HUES48 (cell line): ENCODE measurements around the gene NIPAL3.

Experiments used
- H3K27ac ChIP-seq: one replicate; pipeline ENCODE4 v1.7.0; 2013; ENCODE audit warnings: low read depth, low read length, inconsistent platforms
- H3K27me3 ChIP-seq: 2 replicates; pipeline ENCODE4 v1.6.1; 2013; ENCODE audit warnings: mild to moderate bottlenecking, low read length; ENCODE audit not compliant: control insufficient read depth, insufficient read depth
- H3K36me3 ChIP-seq: 2 replicates; pipeline ENCODE4 v1.6.1; 2013; ENCODE audit warnings: low read length; ENCODE audit not compliant: control insufficient read depth, insufficient read depth
- H3K4me1 ChIP-seq: 2 replicates; pipeline ENCODE4 v1.6.1; 2013; ENCODE audit warnings: mild to moderate bottlenecking, low read length; ENCODE audit not compliant: control insufficient read depth, insufficient read depth
- H3K4me3 ChIP-seq: 2 replicates; pipeline ENCODE4 v1.5.1; 2013; ENCODE audit warnings: mild to moderate bottlenecking, low read depth, low read length
- H3K9ac ChIP-seq: 2 replicates; pipeline ENCODE4 v1.6.1; 2013; ENCODE audit warnings: mild to moderate bottlenecking, low read depth, low read length, moderate library complexity
- H3K9me3 ChIP-seq: 2 replicates; pipeline ENCODE4 v1.6.1; 2013; ENCODE audit warnings: low read length; ENCODE audit not compliant: control insufficient read depth, insufficient read depth

Gene NIPAL3

DNA sequence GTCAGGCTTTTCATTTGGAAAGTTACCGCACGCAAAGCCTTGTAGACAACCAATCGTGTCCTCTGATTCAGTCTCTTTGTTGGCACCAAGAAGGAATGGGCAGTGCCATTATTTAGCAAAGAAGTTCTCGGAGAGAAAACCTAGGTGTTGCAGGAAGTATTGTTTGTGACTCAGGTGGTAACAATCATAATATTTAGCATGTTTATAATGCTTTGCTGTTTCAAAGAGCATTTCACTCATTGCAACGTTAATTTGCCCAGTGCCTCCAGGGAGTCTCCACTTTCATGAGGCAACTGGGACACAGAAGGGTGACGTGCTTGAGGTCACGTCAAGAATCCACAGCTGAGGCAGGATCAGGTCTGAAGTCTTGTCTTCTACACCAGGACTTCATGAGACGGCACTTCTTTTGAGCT, 33.4 kb upstream of the NIPAL3 start:
- Histone ChIP-seq H3K9ac (no peak overlapping the region), H3K27me3 (no peaks in the 10 kb centered on the region), H3K4me1 (no peaks in the 10 kb centered on the region), H3K36me3 (peaks cover 11% of the 10 kb centered on the region; the same call in 1 of the 2 replicates), H3K4me3 (no peak overlapping the region), H3K9me3 (no peaks in the 10 kb centered on the region), H3K27ac (no peak overlapping the region)

DNA sequence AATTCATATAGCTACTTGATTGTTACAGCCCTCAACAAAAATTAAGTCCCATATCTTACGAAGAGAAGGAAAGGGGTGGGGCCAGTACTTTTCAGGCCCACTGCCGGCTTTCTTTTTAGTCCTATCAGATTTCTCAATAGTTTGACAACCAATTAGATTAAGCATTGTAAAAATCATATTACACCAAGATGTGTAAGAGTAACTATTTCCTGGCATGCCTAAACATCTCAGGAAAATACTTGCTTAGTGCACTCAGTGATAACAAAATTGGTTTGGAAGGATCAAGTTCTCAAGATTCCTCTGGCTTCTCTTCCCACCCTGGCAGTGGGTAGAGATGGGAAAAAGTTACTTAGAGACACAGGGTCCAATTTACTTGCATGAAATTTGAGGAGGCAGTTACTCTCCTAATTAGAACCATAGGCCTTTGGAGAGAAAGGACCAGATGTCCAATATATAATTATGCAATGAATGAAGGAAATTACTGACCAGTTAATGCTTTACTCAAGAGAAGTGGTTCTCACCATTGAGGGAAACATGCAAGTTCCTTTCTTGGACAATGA, 32.1 kb upstream of the NIPAL3 start:
- Histone ChIP-seq H3K36me3 (peaks cover 11% of the 10 kb centered on the region; the same call in 1 of the 2 replicates), H3K4me1 (no peaks in the 10 kb centered on the region), H3K9ac (no peak overlapping the region), H3K27ac (no peak overlapping the region), H3K9me3 (no peaks in the 10 kb centered on the region), H3K4me3 (no peak overlapping the region), H3K27me3 (no peaks in the 10 kb centered on the region)

DNA sequence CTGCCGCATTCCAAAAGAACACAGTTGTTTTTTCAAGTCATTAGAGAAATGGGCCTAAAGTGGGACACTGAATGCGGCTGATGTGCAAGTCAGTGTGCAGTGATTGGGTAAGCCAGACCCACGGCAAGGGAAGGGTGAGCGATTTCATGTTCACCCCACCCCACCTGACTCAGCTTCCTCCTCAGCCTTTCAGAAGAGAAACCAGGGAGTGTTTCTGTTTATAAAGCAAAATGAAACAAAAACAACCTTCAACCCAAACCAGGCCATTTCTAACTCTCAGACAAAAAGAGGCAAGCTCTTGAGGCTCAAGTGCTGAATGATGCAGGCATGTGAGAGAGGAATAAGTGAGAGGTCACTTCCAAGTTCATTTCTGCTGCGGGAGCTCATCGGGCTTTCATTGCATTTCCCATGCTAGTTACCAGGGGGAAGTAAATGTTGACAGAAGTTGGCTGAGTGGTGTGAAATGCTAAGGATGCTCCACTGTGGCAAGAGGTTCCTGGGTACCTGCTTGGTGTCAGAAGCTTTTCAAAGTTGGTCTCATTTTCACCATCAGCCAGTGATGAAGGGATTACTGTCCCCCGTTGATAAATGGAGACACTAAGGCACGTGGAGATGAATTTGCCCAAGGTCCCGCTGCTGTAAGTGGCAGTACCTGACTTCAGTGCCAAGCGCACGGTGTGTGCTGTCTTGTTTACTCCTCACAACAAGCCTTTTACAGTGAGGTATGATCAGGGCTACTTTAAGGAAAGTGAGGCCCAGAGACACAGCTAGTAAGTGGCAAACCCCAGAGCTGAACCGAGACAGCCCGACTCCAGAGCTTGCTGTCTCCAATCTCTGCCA, 31.1 kb upstream of the NIPAL3 start:
- Histone ChIP-seq H3K9ac (no peak overlapping the region), H3K27me3 (no peaks in the 10 kb centered on the region)

DNA sequence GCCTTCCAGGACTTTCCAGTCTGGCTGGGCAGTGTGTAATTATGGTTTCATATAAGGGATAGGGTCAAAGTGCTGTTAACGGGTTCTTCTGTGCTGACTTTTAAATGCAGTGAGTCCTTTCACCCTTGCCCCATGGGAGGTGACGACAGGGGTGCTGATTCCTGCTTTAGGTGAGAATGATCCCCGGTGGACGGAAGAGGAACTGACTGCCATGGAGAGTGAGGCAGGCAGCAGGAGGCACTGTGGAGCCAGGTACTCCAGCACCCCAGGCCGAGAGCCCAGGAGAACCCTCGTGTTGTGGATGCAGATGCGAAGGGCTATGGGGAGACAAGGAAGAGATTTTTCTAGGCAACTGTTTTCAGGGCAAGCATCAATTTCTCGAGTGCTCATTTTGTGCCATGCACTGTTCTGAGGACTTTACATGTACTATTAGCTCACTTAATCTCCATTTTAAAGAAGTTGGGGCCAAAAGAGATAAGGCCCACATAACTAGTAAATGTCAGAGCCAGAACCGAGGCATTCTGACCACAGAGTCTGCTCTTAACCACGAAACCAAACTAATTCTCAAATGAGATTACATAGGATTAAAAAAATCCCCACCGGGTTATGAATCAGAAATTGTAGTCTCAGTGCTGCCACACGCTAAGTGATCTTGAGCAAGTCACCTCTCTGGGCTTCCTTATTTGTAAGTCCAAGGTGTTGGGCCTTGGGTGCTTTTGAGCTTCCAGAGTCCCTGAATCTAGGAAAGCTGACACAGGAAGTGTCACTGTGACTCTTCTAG, 30.3 kb upstream of the NIPAL3 start:
- no peak overlapping the region for H3K9ac ChIP-seq
- H3K9me3 ChIP-seq = no peaks in the 10 kb centered on the region
- no peak overlapping the region for H3K27ac ChIP-seq
- H3K27me3 ChIP-seq = no peaks in the 10 kb centered on the region
- no peak overlapping the region for H3K4me3 ChIP-seq
- H3K4me1 ChIP-seq = no peaks in the 10 kb centered on the region
- no peaks in the 10 kb centered on the region for H3K36me3 ChIP-seq

More for the DNA sequence above, 31.1 kb upstream of the NIPAL3 start:
- no peak overlapping the region for H3K4me3 ChIP-seq
- no peaks in the 10 kb centered on the region for H3K9me3 ChIP-seq
- H3K36me3 ChIP-seq = peaks cover 3% of the 10 kb centered on the region; the same call in 1 of the 2 replicates
- H3K4me1 ChIP-seq = no peaks in the 10 kb centered on the region
- no peak overlapping the region for H3K27ac ChIP-seq

DNA sequence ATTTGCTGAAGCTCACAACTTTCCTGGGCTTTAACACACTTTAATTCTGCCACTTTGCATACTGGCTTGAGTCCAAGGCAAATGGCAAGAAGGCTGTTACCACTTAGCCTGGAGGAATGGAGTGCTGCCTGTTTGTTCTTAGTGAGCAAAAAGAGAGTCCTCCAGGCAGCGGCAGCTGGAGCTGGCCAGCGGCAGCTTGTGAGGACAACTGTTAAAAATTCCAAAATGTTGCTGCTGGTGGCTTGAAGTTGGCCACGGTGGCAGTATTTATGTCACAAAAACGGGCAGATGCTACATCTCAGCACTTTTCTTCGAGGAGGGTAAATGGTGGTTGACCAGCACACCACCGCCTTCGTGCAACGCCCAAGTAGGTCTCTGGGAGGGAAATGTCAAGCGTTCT, 29.4 kb upstream of the NIPAL3 start:
- H3K4me3 ChIP-seq = no peak overlapping the region
- no peaks in the 10 kb centered on the region for H3K9me3 ChIP-seq
- H3K27me3 ChIP-seq = no peaks in the 10 kb centered on the region
- no peaks in the 10 kb centered on the region for H3K4me1 ChIP-seq
- no peak overlapping the region for H3K9ac ChIP-seq
- H3K27ac ChIP-seq = no peak overlapping the region
- H3K36me3 ChIP-seq = no peaks in the 10 kb centered on the region

DNA sequence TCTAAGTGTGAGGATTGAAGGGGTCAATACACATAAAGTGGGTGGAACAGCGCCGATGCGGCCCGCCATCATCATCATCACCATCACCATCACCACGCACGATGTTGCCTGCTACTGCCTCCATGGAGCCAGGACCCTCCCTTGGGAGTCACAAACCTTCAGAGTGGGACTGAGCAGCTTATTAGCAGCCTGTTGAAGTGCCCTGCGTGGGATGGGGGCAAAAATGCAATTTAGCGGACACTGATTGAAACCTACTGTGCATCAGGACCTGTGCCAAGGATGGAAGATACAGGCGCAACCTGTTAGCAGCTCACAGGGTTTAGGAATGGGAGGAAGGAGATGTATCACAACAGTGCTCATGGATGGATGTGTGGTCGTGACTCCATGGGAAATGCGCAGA, 28.7 kb upstream of the NIPAL3 start:
- no peak overlapping the region for H3K9ac ChIP-seq
- H3K9me3 ChIP-seq = no peaks in the 10 kb centered on the region
- no peak overlapping the region for H3K4me3 ChIP-seq
- H3K27ac ChIP-seq = no peak overlapping the region
- no peaks in the 10 kb centered on the region for H3K36me3 ChIP-seq
- no peaks in the 10 kb centered on the region for H3K27me3 ChIP-seq
- peaks cover 6% of the 10 kb centered on the region; the same call in 1 of the 2 replicates for H3K4me1 ChIP-seq

DNA sequence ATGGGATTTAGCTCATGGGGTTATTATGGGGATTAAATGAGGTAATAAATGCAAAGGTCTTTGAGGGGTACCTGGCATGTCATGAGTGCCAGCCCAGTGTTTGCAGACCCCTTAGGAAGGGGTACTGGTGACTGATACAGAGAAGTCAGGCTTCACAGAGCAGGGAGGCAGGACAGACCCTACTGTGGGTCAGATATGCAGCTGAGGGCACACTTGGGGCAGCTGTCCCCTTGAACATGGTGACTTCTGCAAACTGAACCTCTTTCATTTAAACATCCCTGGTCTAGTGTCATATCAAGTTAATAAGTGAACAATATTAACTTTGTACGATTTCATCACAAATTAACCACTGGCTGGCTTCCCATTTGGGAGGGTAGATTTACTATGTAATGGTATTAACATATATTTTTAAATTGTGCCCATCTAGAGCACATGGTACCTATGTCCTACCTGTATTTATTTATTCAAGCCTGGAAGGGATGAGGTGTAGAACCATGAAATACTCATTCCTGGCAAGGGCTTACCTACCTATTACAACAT, 27.9 kb upstream of the NIPAL3 start:
- Histone ChIP-seq H3K27ac (no peak overlapping the region), H3K9me3 (no peaks in the 10 kb centered on the region), H3K36me3 (no peaks in the 10 kb centered on the region), H3K9ac (no peak overlapping the region), H3K27me3 (no peaks in the 10 kb centered on the region), H3K4me1 (peaks cover 12% of the 10 kb centered on the region), H3K4me3 (no peak overlapping the region)

DNA sequence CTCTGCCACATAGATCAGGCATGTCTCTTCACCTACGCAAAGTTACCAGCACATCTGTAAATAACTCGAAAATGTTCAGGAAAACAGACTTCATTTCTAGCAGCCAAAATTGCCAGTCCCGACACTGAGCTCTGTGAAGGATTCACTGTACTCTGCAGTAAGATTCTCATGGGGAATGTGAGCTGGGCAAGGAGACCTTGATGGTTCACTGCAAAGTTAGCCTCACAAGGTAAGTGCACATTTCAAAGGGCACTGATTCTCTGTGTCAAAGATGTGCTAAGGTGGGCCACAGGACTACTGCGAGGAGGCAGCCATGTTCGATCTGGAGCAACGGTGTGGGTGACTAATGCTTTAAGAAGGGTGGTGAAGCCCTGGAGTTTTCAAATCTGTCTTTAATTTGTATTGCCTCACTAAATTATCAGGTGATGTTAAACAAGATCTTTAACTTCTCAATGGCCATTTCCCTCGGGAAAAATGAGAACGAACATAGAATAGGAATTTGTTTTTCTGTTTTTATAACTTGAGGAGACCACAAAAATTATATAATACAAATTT, 27.2 kb upstream of the NIPAL3 start:
- no peak overlapping the region for H3K4me3 ChIP-seq
- H3K27ac ChIP-seq = no peak overlapping the region
- no peak overlapping the region for H3K9ac ChIP-seq
- H3K27me3 ChIP-seq = no peaks in the 10 kb centered on the region
- H3K4me1 ChIP-seq = peaks cover 15% of the 10 kb centered on the region
- H3K9me3 ChIP-seq = no peaks in the 10 kb centered on the region
- no peaks in the 10 kb centered on the region for H3K36me3 ChIP-seq

DNA sequence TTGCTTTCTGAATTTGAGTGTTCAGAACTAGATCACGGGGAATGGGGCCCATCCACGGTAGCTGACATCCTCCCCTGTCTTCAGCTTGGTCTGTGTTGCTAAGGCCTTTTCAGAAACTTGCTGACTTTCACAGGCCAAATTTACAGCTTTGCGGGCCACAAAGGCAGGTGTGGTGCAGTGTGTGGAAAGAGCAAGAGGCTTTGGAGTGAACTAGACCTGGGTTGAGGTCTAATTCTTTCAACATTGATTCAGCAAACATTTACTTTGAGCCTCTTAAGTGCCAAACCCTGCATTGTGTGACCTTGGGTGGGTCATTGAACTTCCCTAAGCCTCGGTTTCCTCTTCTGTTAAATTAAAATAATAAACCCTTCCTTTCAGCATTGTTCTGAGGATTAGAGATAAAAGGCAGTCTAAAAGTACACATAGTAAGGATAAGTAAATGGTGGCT, 26.3 kb upstream of the NIPAL3 start:
- no peaks in the 10 kb centered on the region for H3K9me3 ChIP-seq
- no peak overlapping the region for H3K27ac ChIP-seq
- peaks cover 23% of the 10 kb centered on the region for H3K4me1 ChIP-seq
- H3K36me3 ChIP-seq = no peaks in the 10 kb centered on the region
- no peaks in the 10 kb centered on the region for H3K27me3 ChIP-seq
- no peak overlapping the region for H3K4me3 ChIP-seq
- no peak overlapping the region for H3K9ac ChIP-seq

DNA sequence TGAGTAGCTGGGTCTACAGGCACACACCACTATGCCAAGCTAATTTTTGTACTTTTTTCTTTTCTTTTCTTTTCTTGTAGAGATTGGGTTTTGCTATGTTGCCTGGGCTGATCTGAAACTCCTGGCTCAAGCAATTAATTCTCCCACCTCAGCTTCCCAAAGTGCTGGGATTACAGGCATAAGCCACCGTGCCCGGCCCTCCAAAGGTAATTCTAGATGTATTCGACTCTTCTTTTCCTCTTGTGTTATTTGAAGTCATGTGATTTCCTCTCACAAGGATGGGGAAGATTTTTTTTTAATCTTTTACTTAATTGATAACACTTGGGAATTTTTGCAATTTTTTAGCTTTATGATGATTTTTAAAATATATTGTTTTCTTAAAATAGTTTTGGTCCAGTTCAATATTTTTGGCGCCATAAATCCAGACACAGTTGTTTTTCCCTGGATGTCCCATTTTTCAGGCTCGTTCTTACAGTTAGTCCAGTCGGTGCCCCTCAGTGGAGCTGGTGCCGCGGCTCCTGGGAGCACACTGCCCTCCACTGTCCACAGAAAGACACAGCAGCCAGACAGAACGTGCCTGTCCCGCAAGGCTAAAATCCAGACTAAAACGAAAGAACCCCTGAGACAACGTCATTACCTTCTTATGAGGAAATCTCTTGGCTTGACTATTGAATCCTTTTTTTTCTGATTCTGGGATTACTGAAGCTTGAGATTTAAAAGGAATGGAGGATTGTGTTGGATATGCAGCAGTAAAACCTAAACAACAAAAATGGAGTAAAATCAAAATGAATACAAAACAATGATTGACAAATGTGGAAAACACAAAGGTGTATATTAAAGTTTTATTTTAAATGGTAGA, 24.4 kb upstream of the NIPAL3 start:
- Histone ChIP-seq H3K36me3 (no peaks in the 10 kb centered on the region), H3K27ac (no peak overlapping the region), H3K9ac (no peak overlapping the region), H3K27me3 (no peaks in the 10 kb centered on the region), H3K4me3 (no peak overlapping the region), H3K4me1 (peaks cover 24% of the 10 kb centered on the region), H3K9me3 (no peaks in the 10 kb centered on the region)
